SK-N-SH (cell line): ENCODE measurements around the gene EFNB2. TPM values are rescaled to one million over a fixed set of nuclear protein-coding genes. Genes with fewer than 3 reads are reported as not detected.

Experiments
- CTCF ChIA-PET: fragments of 300-600, 350-600 bp; formaldehyde crosslinking; extraction: SDS; loops from one replicate; lab custom pipeline; 2021; lab: Yijun Ruan, JAX
- POLR2A ChIA-PET: fragments of 350-600 bp; sonication (Branson Sonifier 250); formaldehyde crosslinking; extraction: SDS; loops from one replicate; lab custom pipeline; 2020; ENCODE audit warnings: antibody characterized with exemption, inconsistent platforms; lab: Yijun Ruan, JAX
- DNase-seq: peaks from one replicate; pipeline ENCODE4 v3.0.0; 2012
- H2AFZ ChIP-seq: fragments of 200-600 bp; sonication (generic); 2 replicates; pipeline ENCODE4 v1.8.1; 2016; ENCODE audit warnings: antibody characterized with exemption, mild to moderate bottlenecking, low read depth
- H3F3A ChIP-seq: fragments of 200-600 bp; sonication (generic); replicated peaks from 2 replicates; pipeline ENCODE3; 2016; ENCODE audit warnings: antibody characterized with exemption, mild to moderate bottlenecking; ENCODE audit not compliant: insufficient read depth
- H3K27ac ChIP-seq, 2 experiments: fragments of 200-500 bp in 1 of 2; fragments of 200-600 bp in 1 of 2; sonication (Bioruptor generic) in 1 of 2; sonication (generic), shearing (Covaris generic) in 1 of 2; 2 replicates each; pipeline versions ENCODE4 v1.5.1 to v1.6.1; 2014 to 2016; ENCODE audit warnings: low read depth in 2 of 2, inconsistent platforms in 1 of 2, low read length in 1 of 2, mild to moderate bottlenecking in 1 of 2, mixed read lengths in 1 of 2
- H3K27me3 ChIP-seq: fragments of 200-600 bp; sonication (generic), shearing (Covaris generic); 2 replicates; pipeline ENCODE4 v1.6.1; 2016; ENCODE audit warnings: mixed run types; ENCODE audit not compliant: insufficient read depth
- H3K36me3 ChIP-seq, 2 experiments: fragments of 200-500 bp in 1 of 2; fragments of 200-600 bp in 1 of 2; sonication (Bioruptor generic) in 1 of 2; sonication (generic) in 1 of 2; replicated peaks in 1 of 2; 2 replicates each; pipeline versions ENCODE3 to v1.5.1; 2014 to 2016; ENCODE audit warnings: low read length in 1 of 2, mild to moderate bottlenecking in 1 of 2; ENCODE audit not compliant: insufficient read depth in 2 of 2, control insufficient read depth in 1 of 2
- H3K4me1 ChIP-seq, 2 experiments: fragments of 200-500 bp in 1 of 2; fragments of 200-600 bp in 1 of 2; sonication (Bioruptor generic) in 1 of 2; sonication (generic), shearing (Covaris generic) in 1 of 2; 2 replicates each; pipeline versions ENCODE4 v1.5.1 to v1.6.1; 2014 to 2016; ENCODE audit warnings: low read depth in 1 of 2, low read length in 1 of 2, mixed run types in 1 of 2; ENCODE audit not compliant: insufficient read depth in 2 of 2, control insufficient read depth in 1 of 2
- H3K4me2 ChIP-seq: fragments of 200-600 bp; sonication (generic), shearing (Covaris generic); 2 replicates; pipeline ENCODE4 v1.6.1; 2017; ENCODE audit warnings: mixed run types
- H3K4me3 ChIP-seq, 2 experiments: fragments of 200-500 bp in 1 of 2; fragments of 200-600 bp in 1 of 2; sonication (Bioruptor generic) in 1 of 2; sonication (generic), shearing (Covaris generic) in 1 of 2; 2 replicates each; pipeline versions ENCODE4 v1.5.1 to v1.8.1; 2014 to 2016; ENCODE audit warnings: low read depth in 2 of 2, inconsistent platforms in 1 of 2, low read length in 1 of 2, mild to moderate bottlenecking in 1 of 2, mixed read lengths in 1 of 2, moderate library complexity in 1 of 2
- H3K79me2 ChIP-seq: fragments of 200-600 bp; sonication (generic); 2 replicates; pipeline ENCODE4 v1.8.1; 2017; ENCODE audit warnings: mild to moderate bottlenecking; ENCODE audit not compliant: insufficient read depth
- H3K9ac ChIP-seq: fragments of 200-600 bp; sonication (generic); 2 replicates; pipeline ENCODE4 v1.6.1; 2017; ENCODE audit warnings: mixed run types
- H3K9me2 ChIP-seq: fragments of 200-600 bp; sonication (generic); 2 replicates; pipeline ENCODE4 v1.6.1; 2017; ENCODE audit warnings: mixed run types
- H3K9me3 ChIP-seq: fragments of 200-600 bp; sonication (generic); 2 replicates; pipeline ENCODE4 v1.6.1; 2017; ENCODE audit warnings: mixed run types, mild to moderate bottlenecking, moderate library complexity
- H4K20me1 ChIP-seq: fragments of 200-600 bp; sonication (generic); 2 replicates; pipeline ENCODE4 v1.6.1; 2017; ENCODE audit warnings: mild to moderate bottlenecking, mixed run types; ENCODE audit not compliant: insufficient read depth
- CHD2 ChIP-seq: fragments of 150-350 bp; IDR thresholded peaks from 2 replicates; pipeline ENCODE4 v1.6.1; 2018; ENCODE audit warnings: low read length; ENCODE audit not compliant: partially characterized antibody
- ELF1 ChIP-seq: IDR thresholded peaks from 2 replicates; pipeline ENCODE4 v1.4.0; 2012
- EP300 ChIP-seq, 2 experiments: IDR thresholded peaks; 2 replicates each; pipeline versions ENCODE4 v1.4.0 to v1.6.1; 2012; ENCODE audit warnings: borderline replicate concordance in 1 of 2, low read depth in 1 of 2, low read length in 1 of 2
- EZH2phosphoT487 ChIP-seq: fragments of 200-600 bp; sonication (generic); IDR thresholded peaks from 2 replicates; pipeline ENCODE4 v1.6.1; 2017; ENCODE audit warnings: low read depth, mixed run types, mild to moderate bottlenecking, antibody characterized with exemption, moderate library complexity, borderline replicate concordance
- FOSL2 ChIP-seq: IDR thresholded peaks from 2 replicates; pipeline ENCODE4 v1.4.0; 2012; ENCODE audit warnings: low read depth, mild to moderate bottlenecking, moderate library complexity, borderline replicate concordance
- FOXM1 ChIP-seq: IDR thresholded peaks from 2 replicates; pipeline ENCODE4 v1.4.0; 2012; ENCODE audit warnings: low read depth, mild to moderate bottlenecking
- GATA2 ChIP-seq: sonication (generic); formaldehyde crosslinking; IDR thresholded peaks from 2 replicates; pipeline ENCODE4 v1.5.0; 2020; ENCODE audit warnings: mild to moderate bottlenecking, missing genetic modification reagents
- JUND ChIP-seq: IDR thresholded peaks from 2 replicates; pipeline ENCODE4 v1.4.0; 2012
- MEF2A ChIP-seq: IDR thresholded peaks from 2 replicates; pipeline ENCODE4 v1.4.0; 2012; ENCODE audit warnings: low read depth, borderline replicate concordance
- MXI1 ChIP-seq: IDR thresholded peaks from 2 replicates; pipeline ENCODE4 v1.6.1; 2012; ENCODE audit warnings: mild to moderate bottlenecking, low read depth, low read length, improper control_type of control experiment
- NRF1 ChIP-seq: IDR thresholded peaks from 2 replicates; pipeline ENCODE4 v1.6.1; 2012; ENCODE audit warnings: low read depth, mild to moderate bottlenecking, low read length
- RAD21 ChIP-seq: IDR thresholded peaks from 2 replicates; pipeline ENCODE4 v1.6.1; 2012; ENCODE audit warnings: mild to moderate bottlenecking, low read length
- RXRA ChIP-seq: IDR thresholded peaks from 2 replicates; pipeline ENCODE4 v1.4.0; 2012; ENCODE audit warnings: low read depth, mild to moderate bottlenecking, borderline replicate concordance
- TAF1 ChIP-seq: IDR thresholded peaks from 2 replicates; pipeline ENCODE4 v1.6.1; 2012; ENCODE audit warnings: low read depth, mild to moderate bottlenecking, low read length, moderate library complexity, borderline replicate concordance
- TCF12 ChIP-seq: IDR thresholded peaks from 2 replicates; pipeline ENCODE4 v1.4.0; 2012
- WGBS: methylation state at CpG from one replicate; pipeline ENCODE4 v1.1.6; 2017; ENCODE audit warnings: low lambda C conversion rate; 5-methylcytosine and 5-hydroxymethylcytosine counted together
- polyA plus RNA-seq, 3 experiments: library from polyadenylated mRNA; depleted of rRNA; stranded (reverse); fragments of >200 nt; gene quantifications; 2 replicates each; pipeline ENCODE4 v1.2.3, GENCODE V29; 2012
- TF ChIP-seq, protein P1 (sequence below): fragments of 150-350 bp; IDR thresholded peaks from 2 replicates; pipeline ENCODE4 v1.6.1; 2016; ENCODE audit warnings: mild to moderate bottlenecking, low read depth, low read length
- TF ChIP-seq, protein P2 (sequence below): IDR thresholded peaks from 2 replicates; pipeline ENCODE4 v1.6.1; 2012; ENCODE audit warnings: mild to moderate bottlenecking, low read depth, low read length, moderate library complexity
- TF ChIP-seq, protein P3 (sequence below): IDR thresholded peaks from 2 replicates; pipeline ENCODE4 v1.4.0; 2012; ENCODE audit warnings: low read depth, borderline replicate concordance
- TF ChIP-seq, protein P4 (sequence below): IDR thresholded peaks from 2 replicates; pipeline ENCODE4; 2012
- TF ChIP-seq, protein P5 (sequence below): IDR thresholded peaks from 2 replicates; pipeline ENCODE4 v1.4.0; 2012; ENCODE audit warnings: low read depth

Gene EFNB2
- polyA plus RNA-seq, 1 of the 3 experiments (the other 2 are of a cell fraction), result 3.0 TPM

DNA sequence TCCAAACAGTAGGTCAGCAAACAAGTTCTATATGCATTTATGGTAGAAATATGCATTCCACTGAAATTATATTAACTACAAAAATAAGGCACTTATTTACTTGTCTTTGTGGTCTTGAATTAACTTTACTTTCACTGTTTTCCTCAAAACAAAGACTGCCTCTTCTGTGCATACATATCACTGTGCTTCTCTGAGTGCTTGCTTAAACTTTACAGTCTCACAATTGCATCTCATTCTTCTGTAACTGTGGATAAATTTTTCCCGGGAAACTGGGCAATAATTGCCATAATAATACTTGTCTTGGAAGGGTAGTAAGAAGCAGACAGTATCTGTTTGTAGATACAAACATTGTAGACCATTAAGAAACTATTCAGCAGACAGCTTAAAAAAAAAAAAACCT lies 38.4 kb downstream of the EFNB2 start:
- H3K79me2 ChIP-seq, result no peaks in the 10 kb centered on the region
- whole genome bisulfite sequencing, result 88% methylated on average over 1 of the region's 1 CpG
- no peaks in the 10 kb centered on the region for H4K20me1 ChIP-seq
- ChIA-PET CTCF (no interaction called here), POLR2A (no interaction called here)
- TF ChIP-seq TCF12 (no peak), NRF1 (no peak), MEF2A (no peak), MXI1 (no peak)
- TF ChIP-seq, protein P1, sequence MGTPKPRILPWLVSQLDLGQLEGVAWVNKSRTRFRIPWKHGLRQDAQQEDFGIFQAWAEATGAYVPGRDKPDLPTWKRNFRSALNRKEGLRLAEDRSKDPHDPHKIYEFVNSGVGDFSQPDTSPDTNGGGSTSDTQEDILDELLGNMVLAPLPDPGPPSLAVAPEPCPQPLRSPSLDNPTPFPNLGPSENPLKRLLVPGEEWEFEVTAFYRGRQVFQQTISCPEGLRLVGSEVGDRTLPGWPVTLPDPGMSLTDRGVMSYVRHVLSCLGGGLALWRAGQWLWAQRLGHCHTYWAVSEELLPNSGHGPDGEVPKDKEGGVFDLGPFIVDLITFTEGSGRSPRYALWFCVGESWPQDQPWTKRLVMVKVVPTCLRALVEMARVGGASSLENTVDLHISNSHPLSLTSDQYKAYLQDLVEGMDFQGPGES, result no peak
- H3K27me3 ChIP-seq, result no peaks in the 10 kb centered on the region
- H3K36me3 ChIP-seq, result peaks cover 7 to 25% of the 10 kb centered on the region in 2 experiments
- peaks cover 12 to 21% of the 10 kb centered on the region in 2 experiments for H3K4me1 ChIP-seq
- H3K9ac ChIP-seq, result no peak overlapping the region
- no peak for DNase-seq
- H3F3A ChIP-seq, result peaks cover 13% of the 10 kb centered on the region
- H3K9me2 ChIP-seq, result no peaks in the 10 kb centered on the region
- H3K4me2 ChIP-seq, result no peak overlapping the region
- no peaks in the 10 kb centered on the region for H3K9me3 ChIP-seq
- H3K27ac ChIP-seq, result no peak overlapping the region
- no peak overlapping the region for H3K4me3 ChIP-seq
- H2AFZ ChIP-seq, result no peak overlapping the region

DNA sequence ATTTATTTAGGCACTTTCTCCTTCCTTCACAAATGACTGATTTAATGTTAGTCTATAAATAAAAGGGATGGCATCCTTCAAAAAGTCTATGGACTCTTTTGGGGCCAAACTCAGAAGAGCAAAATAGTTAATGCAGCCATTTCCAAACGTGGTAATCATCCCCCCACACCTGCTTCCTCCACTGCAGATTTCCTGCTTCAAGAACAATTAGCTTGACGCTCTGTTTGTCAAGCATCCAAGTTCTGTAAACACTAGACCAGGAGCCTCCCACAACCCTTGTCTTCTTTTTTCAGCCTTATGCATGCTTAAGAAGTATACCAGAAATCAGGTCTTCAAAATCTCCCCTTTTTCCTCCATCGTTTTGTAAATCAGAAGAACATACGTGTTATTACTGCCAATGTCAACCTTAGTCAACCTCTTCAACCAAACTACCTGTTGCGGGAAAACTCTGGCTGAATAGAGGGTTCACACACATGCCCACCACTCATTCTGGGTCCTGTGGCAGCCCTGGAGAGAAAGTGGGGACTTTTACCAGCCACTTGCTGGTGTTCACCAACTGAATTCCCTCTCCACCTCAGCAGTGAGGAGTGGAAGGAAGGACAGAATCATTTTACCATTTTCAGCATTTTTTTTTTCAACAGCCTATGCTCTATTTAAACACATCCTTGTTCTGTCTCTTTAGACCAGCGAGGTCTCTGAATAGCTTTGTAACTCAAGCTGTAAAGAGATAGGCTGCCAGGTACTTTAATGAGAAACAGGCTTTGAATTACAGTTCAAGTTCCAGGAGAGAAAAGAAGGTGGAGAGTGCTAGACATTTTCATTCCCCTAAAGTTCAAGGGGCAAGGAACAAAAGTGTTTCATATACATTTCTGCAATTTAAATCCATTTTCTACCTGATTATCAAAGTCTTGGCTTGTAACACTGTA lies 39.1 kb downstream of the EFNB2 start:
- Histone ChIP-seq H3K4me2 (no peak overlapping the region), H3K9ac (no peak overlapping the region), H4K20me1 (no peaks in the 10 kb centered on the region), H3K36me3 (peaks cover 7 to 29% of the 10 kb centered on the region in 2 experiments), H2AFZ (no peak overlapping the region), H3F3A (peaks cover 13% of the 10 kb centered on the region), H3K79me2 (no peaks in the 10 kb centered on the region), H3K4me1 (peaks cover 12 to 23% of the 10 kb centered on the region in 2 experiments), H3K9me3 (no peaks in the 10 kb centered on the region), H3K27me3 (no peaks in the 10 kb centered on the region), H3K4me3 (no peak overlapping the region), H3K27ac (peak overlapping the region in 1 of 2 experiments; percentile 1; a peak in 1 of 4 replicates), H3K9me2 (no peaks in the 10 kb centered on the region)
- CTCF ChIA-PET, result no interaction called here
- no peak for DNase-seq
- POLR2A ChIA-PET, result no interaction called here
- WGBS, result 73% methylated on average over 6 of the region's 6 CpGs
- no peak for TF ChIP-seq RAD21
- TF ChIP-seq RXRA, result no peak
- TF ChIP-seq JUND, result no peak
- no peak for TF ChIP-seq EP300 (IDR thresholded peaks at IDR 0.05; ENCODE audit: borderline replicate concordance in 1 of 2, low read depth in 1 of 2, low read length in 1 of 2)
- TF ChIP-seq FOSL2, result no peak
- TF ChIP-seq, protein P2, sequence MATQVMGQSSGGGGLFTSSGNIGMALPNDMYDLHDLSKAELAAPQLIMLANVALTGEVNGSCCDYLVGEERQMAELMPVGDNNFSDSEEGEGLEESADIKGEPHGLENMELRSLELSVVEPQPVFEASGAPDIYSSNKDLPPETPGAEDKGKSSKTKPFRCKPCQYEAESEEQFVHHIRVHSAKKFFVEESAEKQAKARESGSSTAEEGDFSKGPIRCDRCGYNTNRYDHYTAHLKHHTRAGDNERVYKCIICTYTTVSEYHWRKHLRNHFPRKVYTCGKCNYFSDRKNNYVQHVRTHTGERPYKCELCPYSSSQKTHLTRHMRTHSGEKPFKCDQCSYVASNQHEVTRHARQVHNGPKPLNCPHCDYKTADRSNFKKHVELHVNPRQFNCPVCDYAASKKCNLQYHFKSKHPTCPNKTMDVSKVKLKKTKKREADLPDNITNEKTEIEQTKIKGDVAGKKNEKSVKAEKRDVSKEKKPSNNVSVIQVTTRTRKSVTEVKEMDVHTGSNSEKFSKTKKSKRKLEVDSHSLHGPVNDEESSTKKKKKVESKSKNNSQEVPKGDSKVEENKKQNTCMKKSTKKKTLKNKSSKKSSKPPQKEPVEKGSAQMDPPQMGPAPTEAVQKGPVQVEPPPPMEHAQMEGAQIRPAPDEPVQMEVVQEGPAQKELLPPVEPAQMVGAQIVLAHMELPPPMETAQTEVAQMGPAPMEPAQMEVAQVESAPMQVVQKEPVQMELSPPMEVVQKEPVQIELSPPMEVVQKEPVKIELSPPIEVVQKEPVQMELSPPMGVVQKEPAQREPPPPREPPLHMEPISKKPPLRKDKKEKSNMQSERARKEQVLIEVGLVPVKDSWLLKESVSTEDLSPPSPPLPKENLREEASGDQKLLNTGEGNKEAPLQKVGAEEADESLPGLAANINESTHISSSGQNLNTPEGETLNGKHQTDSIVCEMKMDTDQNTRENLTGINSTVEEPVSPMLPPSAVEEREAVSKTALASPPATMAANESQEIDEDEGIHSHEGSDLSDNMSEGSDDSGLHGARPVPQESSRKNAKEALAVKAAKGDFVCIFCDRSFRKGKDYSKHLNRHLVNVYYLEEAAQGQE, result no peak
- TF ChIP-seq EZH2phosphoT487, result no peak
- TF ChIP-seq GATA2 (CRISPR knock-in tag), result no peak
- TF ChIP-seq TAF1, result no peak
- TF ChIP-seq, protein P3, sequence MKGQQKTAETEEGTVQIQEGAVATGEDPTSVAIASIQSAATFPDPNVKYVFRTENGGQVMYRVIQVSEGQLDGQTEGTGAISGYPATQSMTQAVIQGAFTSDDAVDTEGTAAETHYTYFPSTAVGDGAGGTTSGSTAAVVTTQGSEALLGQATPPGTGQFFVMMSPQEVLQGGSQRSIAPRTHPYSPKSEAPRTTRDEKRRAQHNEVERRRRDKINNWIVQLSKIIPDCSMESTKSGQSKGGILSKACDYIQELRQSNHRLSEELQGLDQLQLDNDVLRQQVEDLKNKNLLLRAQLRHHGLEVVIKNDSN, result no peak
- TF ChIP-seq ELF1, result no peak
- no peak for TF ChIP-seq NRF1
- TF ChIP-seq, protein P4, sequence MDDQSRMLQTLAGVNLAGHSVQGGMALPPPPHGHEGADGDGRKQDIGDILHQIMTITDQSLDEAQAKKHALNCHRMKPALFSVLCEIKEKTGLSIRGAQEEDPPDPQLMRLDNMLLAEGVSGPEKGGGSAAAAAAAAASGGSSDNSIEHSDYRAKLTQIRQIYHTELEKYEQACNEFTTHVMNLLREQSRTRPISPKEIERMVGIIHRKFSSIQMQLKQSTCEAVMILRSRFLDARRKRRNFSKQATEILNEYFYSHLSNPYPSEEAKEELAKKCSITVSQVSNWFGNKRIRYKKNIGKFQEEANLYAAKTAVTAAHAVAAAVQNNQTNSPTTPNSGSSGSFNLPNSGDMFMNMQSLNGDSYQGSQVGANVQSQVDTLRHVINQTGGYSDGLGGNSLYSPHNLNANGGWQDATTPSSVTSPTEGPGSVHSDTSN, result no peak
- no peak for TF ChIP-seq FOXM1
- TF ChIP-seq CHD2, result no peak
- TF ChIP-seq, protein P5, sequence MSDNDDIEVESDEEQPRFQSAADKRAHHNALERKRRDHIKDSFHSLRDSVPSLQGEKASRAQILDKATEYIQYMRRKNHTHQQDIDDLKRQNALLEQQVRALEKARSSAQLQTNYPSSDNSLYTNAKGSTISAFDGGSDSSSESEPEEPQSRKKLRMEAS, result no peak
